Measurements from ENCODE around the gene SLC25A28. TPM values are rescaled to one million over a fixed set of nuclear protein-coding genes. Genes with fewer than 3 reads are reported as not detected.

The SLC25A28 gene
- total RNA-seq, 1 donor from 2014 or later, result 50.1 TPM

DNA sequence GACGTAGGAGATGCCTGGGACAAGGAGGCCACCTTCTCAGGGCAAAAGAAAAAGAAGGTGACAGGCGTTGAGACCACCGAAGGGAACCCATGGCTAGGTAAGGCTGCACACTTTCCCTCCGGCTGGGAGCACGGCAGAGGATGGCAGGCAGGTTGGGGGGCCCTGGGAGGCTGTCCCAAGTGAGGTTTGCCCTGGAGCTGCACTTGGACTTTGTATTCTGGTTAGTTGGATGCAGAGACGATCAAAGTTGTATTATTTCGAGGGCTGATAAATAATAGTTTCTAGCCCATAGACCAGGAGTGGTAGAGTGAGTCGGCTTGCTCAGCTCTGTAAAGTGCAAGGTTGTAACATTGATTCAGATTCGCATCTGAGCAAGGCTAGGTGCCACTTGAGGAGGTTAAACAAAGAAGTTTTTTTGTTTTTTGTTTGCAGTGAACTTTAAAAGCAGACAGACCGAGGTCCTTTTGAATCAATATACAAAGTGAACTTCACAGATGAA is 39.7 kb upstream of the SLC25A28 start:
- peak in 1 of 2 donors; percentile 1 for ATAC-seq
- no peak for DNase-seq
- H3K27ac ChIP-seq, result peak overlapping the region; percentile 75

GRCh38 chr10:99659031-99659867 is 39.0 kb upstream of the SLC25A28 start, which contains the start of gene ENTPD7:
ENTPD7 (plus strand) TSS chr10:99659509; CDS start chr10:99659957, 448 bp downstream.
- no peaks in the 10 kb centered on the region for H3K27me3 ChIP-seq (ENCODE audit: low read depth)
- peak; percentile 39 for TF ChIP-seq CTCF (IDR thresholded peaks at IDR 0.05)
- peak; percentile 98 for DNase-seq
- no peaks in the 10 kb centered on the region for H3K9me3 ChIP-seq
- H3K36me3 ChIP-seq, result peaks cover 3% of the 10 kb centered on the region
- peak; percentile 100 for ATAC-seq
- H3K4me3 ChIP-seq, result peak within 1 kb of the TSS; percentile 92
- peaks cover 23% of the 10 kb centered on the region for H3K4me1 ChIP-seq
- peak within 1 kb of the TSS; percentile 75 for H3K27ac ChIP-seq
- intact Hi-C loops (cut with DNase I), result no loop called here

More for the DNA sequence above, 39.7 kb upstream of the SLC25A28 start:
- intact Hi-C loops (cut with DNase I), result no loop called here
- Histone ChIP-seq H3K4me1 (peaks cover 23% of the 10 kb centered on the region), H3K27me3 (ENCODE audit: low read depth) (no peaks in the 10 kb centered on the region), H3K36me3 (peaks cover 3% of the 10 kb centered on the region), H3K4me3 (peak overlapping the region; percentile 92), H3K9me3 (no peaks in the 10 kb centered on the region)
- no peak for TF ChIP-seq CTCF (IDR thresholded peaks at IDR 0.05)

DNA sequence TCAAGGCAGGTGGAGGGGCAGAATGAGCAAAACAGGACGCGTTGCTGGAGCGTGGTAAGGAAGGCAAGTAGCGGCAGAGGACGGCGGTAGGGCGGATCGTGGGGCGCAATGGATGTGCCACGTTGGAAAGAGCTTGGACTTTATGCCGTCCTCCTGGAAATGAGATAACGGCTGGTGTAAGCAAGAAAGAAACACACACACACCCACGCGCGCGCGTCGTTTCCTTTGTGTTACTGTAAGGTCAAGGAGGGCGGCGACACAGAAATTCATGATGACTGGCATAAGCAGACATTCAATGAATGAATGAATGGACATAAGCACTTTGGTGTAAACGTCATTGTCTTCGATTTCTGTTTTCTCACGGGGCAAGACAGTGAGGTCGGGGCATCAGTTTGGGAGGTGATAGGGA is 38.4 kb upstream of the SLC25A28 start:
- H3K4me1 ChIP-seq, result peaks cover 23% of the 10 kb centered on the region
- ATAC-seq (peak; percentile 18 to 55), DNase-seq (peak; percentile 84)
- peaks cover 3% of the 10 kb centered on the region for H3K36me3 ChIP-seq
- no peak for TF ChIP-seq CTCF (IDR thresholded peaks at IDR 0.05)
- peak overlapping the region; percentile 75 for H3K27ac ChIP-seq
- intact Hi-C loops (cut with DNase I), result no loop called here
- no peaks in the 10 kb centered on the region for H3K27me3 ChIP-seq (ENCODE audit: low read depth)
- H3K9me3 ChIP-seq, result no peaks in the 10 kb centered on the region
- H3K4me3 ChIP-seq, result peak overlapping the region; percentile 92

DNA sequence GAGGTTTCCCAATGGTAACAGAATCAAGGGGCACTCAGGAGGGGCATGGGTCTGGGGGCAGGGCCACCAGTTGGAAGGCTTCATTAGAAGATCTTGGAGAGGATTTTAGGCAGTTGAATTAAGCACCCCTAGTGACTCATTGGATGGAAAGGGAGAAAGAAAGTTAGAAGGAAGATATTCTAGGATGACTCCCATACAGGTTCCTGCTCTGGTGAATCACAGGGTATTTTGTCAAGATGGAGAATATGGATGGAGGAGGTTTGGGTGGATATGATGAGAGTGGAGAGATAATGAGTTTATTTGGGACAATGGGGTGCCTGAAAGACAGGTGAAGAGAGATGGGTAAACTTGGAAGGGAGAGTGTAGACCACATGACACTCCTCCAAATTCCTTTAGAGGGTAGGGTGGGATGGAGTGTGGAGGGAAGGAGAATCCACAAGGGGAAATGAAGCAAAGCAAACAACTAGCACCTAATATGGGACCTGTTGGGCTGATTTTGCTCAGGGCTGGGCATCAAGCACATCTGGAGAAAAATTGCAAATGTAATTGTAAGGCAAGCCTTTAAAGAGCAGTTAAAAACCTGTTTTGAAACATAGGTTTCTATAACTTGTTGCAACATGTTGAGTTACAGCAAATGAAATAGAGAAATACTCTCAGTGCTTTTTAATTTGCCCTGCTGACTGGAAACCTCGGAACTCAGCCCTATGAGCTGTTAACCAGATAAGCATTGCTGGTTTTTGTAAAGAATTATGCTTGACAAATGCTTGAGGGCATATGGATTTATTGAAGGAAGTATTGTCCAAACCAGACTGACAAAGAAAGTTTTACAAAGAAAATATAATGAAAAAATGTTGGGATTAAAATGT is 36.2 kb upstream of the SLC25A28 start:
- peaks cover 23% of the 10 kb centered on the region for H3K4me1 ChIP-seq
- H3K4me3 ChIP-seq, result no peak overlapping the region
- H3K27me3 ChIP-seq (ENCODE audit: low read depth), result no peaks in the 10 kb centered on the region
- intact Hi-C loops (cut with DNase I), result no loop called here
- no peak for DNase-seq
- H3K36me3 ChIP-seq, result no peaks in the 10 kb centered on the region
- H3K27ac ChIP-seq, result no peak overlapping the region
- no peak for TF ChIP-seq CTCF (IDR thresholded peaks at IDR 0.05)
- H3K9me3 ChIP-seq, result no peaks in the 10 kb centered on the region
- ATAC-seq, result no peak

DNA sequence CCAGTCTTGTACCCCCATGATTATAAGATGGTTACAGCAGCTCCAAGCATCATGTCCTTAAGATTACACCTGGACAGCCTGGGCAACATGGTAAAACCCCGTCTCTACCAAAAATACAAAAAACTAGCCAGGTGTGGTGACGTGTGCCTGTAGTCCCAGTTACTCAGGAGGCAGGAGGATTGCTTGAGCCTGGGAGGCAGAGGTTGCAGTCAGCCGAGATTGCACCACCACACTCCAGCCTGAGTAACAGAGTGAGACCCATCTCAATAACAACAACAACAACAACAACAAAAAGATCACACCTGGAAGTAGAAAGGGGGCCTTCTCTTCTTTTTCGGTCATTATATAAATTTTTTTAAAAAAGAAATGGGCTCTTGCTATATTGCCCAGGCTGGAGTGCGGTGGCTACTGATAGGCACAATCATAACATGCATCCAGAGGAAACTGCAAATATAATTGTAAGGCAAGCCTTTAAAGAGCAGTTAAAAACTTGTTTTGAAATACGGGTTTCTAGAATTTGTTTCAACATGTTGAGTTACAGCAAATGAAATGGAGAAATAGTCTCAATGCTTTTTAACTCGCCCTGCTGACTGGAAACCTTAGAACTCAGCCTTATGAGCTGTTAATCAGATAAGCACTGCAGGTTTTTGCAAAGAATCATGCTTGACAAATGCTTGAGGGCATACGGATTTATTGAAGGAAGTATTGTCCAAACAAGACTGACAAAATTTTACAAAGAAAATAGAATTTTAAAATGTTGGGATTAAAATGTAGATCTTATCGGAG is 34.3 kb upstream of the SLC25A28 start:
- TF ChIP-seq CTCF (IDR thresholded peaks at IDR 0.05), result no peak
- Histone ChIP-seq H3K4me3 (no peak overlapping the region), H3K36me3 (no peaks in the 10 kb centered on the region), H3K27ac (no peak overlapping the region), H3K27me3 (ENCODE audit: low read depth) (no peaks in the 10 kb centered on the region), H3K4me1 (peaks cover 17% of the 10 kb centered on the region), H3K9me3 (no peaks in the 10 kb centered on the region)
- DNase-seq (no peak), ATAC-seq (no peak)
- intact Hi-C loops (cut with DNase I), result no loop called here
